Stimulated activated CD4-positive, alpha-beta T cell treated with anti-CD3 and anti-CD28 coated beads, Interleukin-4, amount 100 ng/mL, for 48 hours (primary cell): ENCODE results near the gene RASAL2.
"Not testable (repeated sequence)": the region's sequence is repeated elsewhere in the genome, so short reads cannot be mapped to it uniquely, and the experiment has no call there.

ENCODE experiments used
- DNase-seq, 2 donors: peaks; one replicate each; pipeline ENCODE4 v3.0.0-alpha.2; 2020; ENCODE audit warnings: low read depth in 2 of 2

Gene RASAL2

GRCh38 chr1:178492341-178492740, 398.4 kb downstream of the RASAL2 start:
- no peak for DNase-seq

- DNase-seq = no peak
These were observed 399.4 kb downstream of the RASAL2 start for GRCh38 chr1:178493301-178493741.

GRCh38 chr1:178494569-178494971, 400.7 kb downstream of the RASAL2 start:
- no peak for DNase-seq

GRCh38 chr1:178495158-178495557, 401.3 kb downstream of the RASAL2 start:
- no peak for DNase-seq

GRCh38 chr1:178495741-178496409, 402.0 kb downstream of the RASAL2 start:
- no peak for DNase-seq

GRCh38 chr1:178496410-178497135, 402.7 kb downstream of the RASAL2 start, which contains the start of gene CLEC20A:
CLEC20A (minus strand) TSS chr1:178496964; CDS start chr1:178496939, 25 bp downstream.
- DNase-seq = no peak

- no peak for DNase-seq
These were observed 404.1 kb downstream of the RASAL2 start for GRCh38 chr1:178497903-178498478.

- DNase-seq = no peak
These were observed 405.2 kb downstream of the RASAL2 start for GRCh38 chr1:178498896-178499675.

- no peak for DNase-seq
These were observed 406.3 kb downstream of the RASAL2 start for GRCh38 chr1:178500091-178500770.

- DNase-seq = no peak
These were observed 407.1 kb downstream of the RASAL2 start for GRCh38 chr1:178500936-178501554.

- peak; percentile 49 to 62 for DNase-seq
These were observed 407.9 kb downstream of the RASAL2 start for GRCh38 chr1:178501705-178502329.

GRCh38 chr1:178502330-178502714, 408.4 kb downstream of the RASAL2 start:
- DNase-seq = no peak

GRCh38 chr1:178502856-178503255, 409.0 kb downstream of the RASAL2 start:
- no peak for DNase-seq

GRCh38 chr1:178503316-178503715, 409.4 kb downstream of the RASAL2 start:
- not testable (repeated sequence) for DNase-seq

- DNase-seq = no peak
These were observed 409.9 kb downstream of the RASAL2 start for GRCh38 chr1:178503849-178504248.

GRCh38 chr1:178504286-178504685, 410.4 kb downstream of the RASAL2 start:
- no peak for DNase-seq

GRCh38 chr1:178506177-178506576, 412.3 kb downstream of the RASAL2 start:
- DNase-seq = no peak

- no peak for DNase-seq
These were observed 412.8 kb downstream of the RASAL2 start for GRCh38 chr1:178506669-178507068.

- DNase-seq = no peak
These were observed 415.6 kb downstream of the RASAL2 start for GRCh38 chr1:178509414-178510007.

GRCh38 chr1:178510155-178510554, 416.3 kb downstream of the RASAL2 start:
- DNase-seq = no peak
